HL-60/S4 (cell line): Measurements from ENCODE around the gene CXCL12.

Source experiments
- in situ Hi-C: fragments of 300-500 bp; cut with MboI; formaldehyde crosslinking; loops from 2 replicates; pipeline ENCODE4 v1.14.3; 2022; ENCODE audit warnings: low sequenced_read_pairs

CXCL12 gene

GRCh38 chr10:44399659-44400451, 15.0 kb upstream of the CXCL12 start:
- in situ Hi-C loops: no loop called here

GRCh38 chr10:44398747-44399658, 14.1 kb upstream of the CXCL12 start:
- in situ Hi-C loops: no loop called here

- in situ Hi-C loops: no loop called here
Measured at GRCh38 chr10:44398271-44398670, 13.4 kb upstream of the CXCL12 start.

- in situ Hi-C loops: no loop called here
Measured at GRCh38 chr10:44397476-44398225, 12.8 kb upstream of the CXCL12 start.

GRCh38 chr10:44396671-44397191, 11.8 kb upstream of the CXCL12 start:
- in situ Hi-C loops: no loop called here

- in situ Hi-C loops: no loop called here
Measured at GRCh38 chr10:44395902-44396670, 11.2 kb upstream of the CXCL12 start.

GRCh38 chr10:44395396-44395795, 10.5 kb upstream of the CXCL12 start:
- in situ Hi-C loops: no loop called here

- in situ Hi-C loops: no loop called here
Measured at GRCh38 chr10:44394696-44395381, 9.9 kb upstream of the CXCL12 start.

GRCh38 chr10:44393834-44394547, 9.1 kb upstream of the CXCL12 start:
- in situ Hi-C loops: no loop called here

- in situ Hi-C loops: no loop called here
Measured at GRCh38 chr10:44393051-44393630, 8.2 kb upstream of the CXCL12 start.

GRCh38 chr10:44392420-44392819, 7.5 kb upstream of the CXCL12 start:
- in situ Hi-C loops: no loop called here

GRCh38 chr10:44391981-44392380, 7.1 kb upstream of the CXCL12 start:
- in situ Hi-C loops: no loop called here

GRCh38 chr10:44390585-44391072, 5.7 kb upstream of the CXCL12 start:
- in situ Hi-C loops: no loop called here

GRCh38 chr10:44389556-44389955, 4.7 kb upstream of the CXCL12 start:
- in situ Hi-C loops: no loop called here

- in situ Hi-C loops: no loop called here
Measured at GRCh38 chr10:44389150-44389549, 4.3 kb upstream of the CXCL12 start.

- in situ Hi-C loops: no loop called here
Measured at GRCh38 chr10:44388641-44389040, 3.7 kb upstream of the CXCL12 start.

- in situ Hi-C loops: no loop called here
Measured at GRCh38 chr10:44387853-44388251, 3.0 kb upstream of the CXCL12 start.

GRCh38 chr10:44386546-44387052, 1.7 kb upstream of the CXCL12 start:
- in situ Hi-C loops: no loop called here
